K562 (cell line): ENCODE measurements around the gene PTCH1. TPM values are rescaled to one million over a fixed set of nuclear protein-coding genes. Genes with fewer than 3 reads are reported as not detected.

Experiments used
- ATAC-seq: fragments of 200-7000 bp; cut with Tn5 transposase; 3 replicates; pipeline ENCODE4 v1.9.1; 2020; ENCODE audit warnings: moderate library complexity
- BruUV-seq: library from RNA; stranded (reverse); fragments of 400-500 nt; replicated peaks from 2 replicates; lab custom pipeline; 2021; lab: Mats Ljungman, UMichigan
- CTCF ChIA-PET: fragments of 300-600 bp; formaldehyde crosslinking; extraction: SDS; loops from one replicate; lab custom pipeline; 2021; ENCODE audit warnings: low intra/inter-chr PET ratio; lab: Yijun Ruan, JAX
- POLR2A ChIA-PET: fragments of 300-600, 350-650 bp; sonication (Branson Sonifier 250); formaldehyde crosslinking; extraction: SDS; loops from one replicate; lab custom pipeline; 2021; ENCODE audit warnings: antibody characterized with exemption, inconsistent platforms; lab: Yijun Ruan, JAX
- DNase-seq, 4 experiments: peaks; one replicate each; pipeline versions ENCODE4 v3.0.0 to v3.0.0-alpha.2; 2011 to 2018; ENCODE audit warnings: low spot score in 3 of 4, mixed read lengths in 3 of 4; ENCODE audit errors: extremely low read depth in 1 of 4
- FAIRE-seq: peaks from 2 replicates; lab custom pipeline; 2011; peaks lifted over from hg19 to GRCh38; lab: Jason Lieb, UNC
- H2AFZ ChIP-seq: 2 replicates; pipeline ENCODE4 v1.6.0; 2011; ENCODE audit warnings: low read depth, low read length, control low read depth, inconsistent platforms
- H3K27ac ChIP-seq: fragments of 200-600 bp; 3 replicates; pipeline ENCODE4 v1.8.0; 2011; ENCODE audit warnings: low read depth, mild to moderate bottlenecking, control low read depth, inconsistent platforms, low read length, moderate library complexity, mixed read lengths; ENCODE audit errors: extremely low read depth
- H3K27me3 ChIP-seq, 2 experiments: fragments of 300-600 bp in 1 of 2; 2 replicates in 1 of 2; 3 replicates in 1 of 2; pipeline versions ENCODE4 v1.6.0 to v1.8.0; 2011; ENCODE audit warnings: inconsistent platforms in 2 of 2, low read length in 2 of 2, mild to moderate bottlenecking in 1 of 2, mixed read lengths in 1 of 2, moderate library complexity in 1 of 2; ENCODE audit not compliant: control insufficient read depth in 2 of 2, insufficient read depth in 2 of 2
- H3K36me3 ChIP-seq: fragments of 300-600 bp; 3 replicates; pipeline ENCODE4 v1.8.0; 2011; ENCODE audit warnings: mild to moderate bottlenecking, low read length, inconsistent platforms; ENCODE audit not compliant: control insufficient read depth, insufficient read depth
- H3K4me1 ChIP-seq, 2 experiments: fragments of 200-600 bp in 1 of 2; replicated peaks in 1 of 2; 2 replicates in 1 of 2; 3 replicates in 1 of 2; pipeline versions ENCODE4 v1.5.1 to v1.8.0; 2011; ENCODE audit warnings: inconsistent platforms in 2 of 2, low read length in 2 of 2, mild to moderate bottlenecking in 1 of 2, mixed read lengths in 1 of 2, moderate library complexity in 1 of 2; ENCODE audit not compliant: control insufficient read depth in 2 of 2, insufficient read depth in 2 of 2
- H3K4me2 ChIP-seq: 2 replicates; pipeline ENCODE4 v1.6.1; 2011; ENCODE audit warnings: low read length, control low read depth, inconsistent platforms, mixed read lengths; ENCODE audit not compliant: insufficient read depth
- H3K4me3 ChIP-seq: fragments of 200-600 bp; sonication (generic), shearing (Covaris generic); 2 replicates; pipeline ENCODE4 v1.5.1; 2016; ENCODE audit warnings: control low read depth, inconsistent platforms
- H3K79me2 ChIP-seq: fragments of 200-600 bp; 3 replicates; pipeline ENCODE4 v1.8.0; 2011; ENCODE audit warnings: low read length, inconsistent platforms; ENCODE audit not compliant: control insufficient read depth, insufficient read depth
- H3K9ac ChIP-seq, 2 experiments: 2 replicates each; pipeline versions ENCODE4 v1.6.0 to v1.6.1; 2011; ENCODE audit warnings: low read depth in 2 of 2, low read length in 2 of 2, control low read depth in 1 of 2, inconsistent platforms in 1 of 2, mild to moderate bottlenecking in 1 of 2, mixed read lengths in 1 of 2; ENCODE audit not compliant: insufficient read depth in 1 of 2
- H3K9me1 ChIP-seq: one replicate; pipeline ENCODE4 v1.6.0; 2011; ENCODE audit warnings: inconsistent platforms, mild to moderate bottlenecking, low read length, moderate library complexity; ENCODE audit not compliant: control insufficient read depth, insufficient read depth
- H3K9me3 ChIP-seq: replicated peaks from 2 replicates; pipeline ENCODE4 v1.5.1; 2011; ENCODE audit warnings: low read depth, low read length, inconsistent platforms; ENCODE audit not compliant: control insufficient read depth, insufficient read depth
- H4K20me1 ChIP-seq: replicated peaks from 2 replicates; pipeline ENCODE4 v1.6.1; 2011; ENCODE audit warnings: low read length, inconsistent platforms, mixed read lengths; ENCODE audit not compliant: control insufficient read depth, insufficient read depth
- FOXJ2 ChIP-seq: fragments of 200-800 bp; sonication (Bioruptor generic); IDR thresholded peaks from 2 replicates; pipeline ENCODE4 v1.6.1; 2016; ENCODE audit warnings: missing genetic modification characterization, missing compliant biosample characterization
- FOXK1 ChIP-seq: sonication (generic); formaldehyde crosslinking; IDR thresholded peaks from 2 replicates; pipeline ENCODE4 v1.8.0; 2022; ENCODE audit warnings: missing genetic modification reagents, mild to moderate bottlenecking, borderline replicate concordance
- NFIX ChIP-seq: fragments of 250-450 bp; sonication (Bioruptor Pico); IDR thresholded peaks from 2 replicates; pipeline ENCODE4 v1.4.0; 2020; ENCODE audit warnings: low read depth, mild to moderate bottlenecking, moderate library complexity
- RBBP5 ChIP-seq: fragments of 200-600 bp; sonication (generic); IDR thresholded peaks from 2 replicates; pipeline ENCODE4 v1.6.1; 2012; ENCODE audit warnings: borderline replicate concordance, mild to moderate bottlenecking, low read length, control low read depth, inconsistent platforms; ENCODE audit not compliant: insufficient read depth, poor library complexity, severe bottlenecking
- RCOR1 ChIP-seq, 2 experiments: IDR thresholded peaks; 2 replicates each; pipeline ENCODE4 v1.6.1; 2012; ENCODE audit warnings: low read depth in 2 of 2, low read length in 2 of 2, borderline replicate concordance in 1 of 2, improper control_type of control experiment in 1 of 2
- SRSF9 ChIP-seq: fragments of 200-400 bp; formaldehyde crosslinking; IDR thresholded peaks from 2 replicates; pipeline ENCODE4 v1.6.1; 2017; ENCODE audit warnings: low read depth, low read length, borderline replicate concordance
- WGBS: fragments of 100-300 bp; shearing (Covaris generic); methylation state at CpG from one replicate; pipeline ENCODE4 v1.1.6; 2016; ENCODE audit warnings: low coverage, mixed read lengths; ENCODE audit not compliant: insufficient coverage; ENCODE audit errors: missing lambda C conversion rate; 5-methylcytosine and 5-hydroxymethylcytosine counted together
- in situ Hi-C: fragments of 300-500 bp; cut with MboI; formaldehyde crosslinking; loops from 4 replicates; pipeline ENCODE4 v1.15.0; 2018; ENCODE audit warnings: inconsistent platforms, mixed read lengths
- intact Hi-C: fragments of 100-400 bp; cut with micrococcal nuclease; formaldehyde crosslinking; loops from 2 replicates; pipeline ENCODE4 v1.14.2; 2022
- polyA plus RNA-seq, 8 experiments: library from polyadenylated mRNA; depleted of rRNA in 4 of 8; stranded (reverse) in 5 of 8; unstranded in 3 of 8; fragments of >200 nt; fragmentation: Nextera tagmentation in 2 of 8; fragmentation: Illumina TruSeq in 1 of 8; extraction: Ambion mirVana in 2 of 8; extraction: Trizol in 1 of 8; gene quantifications; 2 replicates each; pipeline versions ENCODE4 v1.2.1 to v1.2.3, GENCODE V29; 2011 to 2014; ENCODE audit warnings: inconsistent platforms in 1 of 8, missing spikeins in 1 of 8
- total RNA-seq, 7 experiments: library from RNA; depleted of rRNA in 6 of 7; stranded (reverse); fragments of >200 nt in 6 of 7; fragmentation: Illumina TruSeq in 2 of 7; extraction: Trizol in 2 of 7; gene quantifications; 2 replicates each; pipeline versions ENCODE4 v1.2.1 to v1.2.3, GENCODE V29; 2011 to 2021; ENCODE audit warnings: low replicate concordance in 1 of 7
- TF ChIP-seq, protein P1 (sequence below): fragments of 250-450 bp; sonication (Bioruptor Pico); IDR thresholded peaks from 2 replicates; pipeline ENCODE4 v1.5.1; 2021; ENCODE audit warnings: mild to moderate bottlenecking

Gene PTCH1
- total and polyA plus RNA-seq, 9 of the 15 experiments (the other 6 are each of a cell fraction or from before 2014, with no cell fraction given): 0.70 to 9.9 (median 3.8) TPM

DNA sequence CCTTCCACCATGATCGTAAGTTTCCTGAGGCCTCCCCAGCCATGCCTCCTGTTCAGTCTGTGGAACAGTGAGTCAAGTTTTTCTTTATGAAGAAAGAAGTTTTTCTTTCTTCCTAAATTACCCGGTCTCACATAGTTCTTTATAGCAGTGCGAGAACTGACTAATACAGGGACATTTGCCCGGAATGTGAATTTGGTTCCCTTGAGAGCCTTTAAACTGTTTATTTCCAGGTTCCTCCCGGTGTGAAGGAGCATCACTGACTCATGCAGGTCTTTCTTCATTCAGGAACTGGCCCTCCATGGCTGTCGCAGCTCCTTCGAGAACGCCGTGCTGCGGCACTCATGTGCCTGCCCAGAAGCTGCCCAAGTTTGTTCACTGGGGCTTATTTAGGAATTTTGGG, 87.7 kb downstream of the PTCH1 start (continued):
- no peak for TF ChIP-seq FOXK1
- TF ChIP-seq SRSF9: no peak
- no peak for TF ChIP-seq RCOR1 (IDR thresholded peaks at IDR 0.05; ENCODE audit: borderline replicate concordance in 1 of 2, low read depth in 2 of 2, low read length in 2 of 2)

DNA sequence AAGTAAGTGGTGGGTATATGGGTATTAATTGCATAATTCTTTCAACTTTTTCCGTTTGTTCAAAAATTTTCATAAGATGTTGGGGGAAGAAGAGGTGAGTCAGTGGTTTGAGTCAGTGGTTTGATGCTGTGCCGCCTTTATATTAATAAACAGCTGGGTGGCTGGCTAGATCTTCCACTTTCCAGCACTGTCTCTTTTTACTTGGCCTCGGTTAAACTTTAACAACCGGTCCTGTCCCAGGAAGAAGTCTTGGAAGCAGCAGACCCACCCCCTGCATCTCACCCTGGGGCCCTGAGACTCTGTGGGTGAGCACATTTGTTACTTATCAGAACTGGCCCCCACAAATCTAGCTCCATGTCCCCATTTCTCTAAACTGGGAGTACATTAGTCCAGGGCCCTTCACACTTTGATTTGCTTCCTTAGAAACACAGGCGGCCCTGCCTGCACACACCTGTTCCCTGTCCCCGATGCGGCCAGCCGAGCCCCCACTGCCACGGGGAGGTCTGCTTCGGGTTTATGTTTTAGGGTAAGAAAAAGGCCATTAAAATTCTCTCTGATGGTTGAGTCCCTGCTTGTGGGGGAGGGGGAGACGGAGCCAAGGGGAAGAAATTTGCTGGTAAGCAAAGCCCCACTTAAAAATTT, 90.7 kb downstream of the PTCH1 start:
- peaks cover 5% of the 10 kb centered on the region; the same call in 1 of the 3 replicates for H3K36me3 ChIP-seq
- H3K27me3 ChIP-seq: no peaks in the 10 kb centered on the region
- peak overlapping the region; percentile 85 for H3K27ac ChIP-seq
- H3K79me2 ChIP-seq: no peaks in the 10 kb centered on the region
- TF ChIP-seq, protein P1, sequence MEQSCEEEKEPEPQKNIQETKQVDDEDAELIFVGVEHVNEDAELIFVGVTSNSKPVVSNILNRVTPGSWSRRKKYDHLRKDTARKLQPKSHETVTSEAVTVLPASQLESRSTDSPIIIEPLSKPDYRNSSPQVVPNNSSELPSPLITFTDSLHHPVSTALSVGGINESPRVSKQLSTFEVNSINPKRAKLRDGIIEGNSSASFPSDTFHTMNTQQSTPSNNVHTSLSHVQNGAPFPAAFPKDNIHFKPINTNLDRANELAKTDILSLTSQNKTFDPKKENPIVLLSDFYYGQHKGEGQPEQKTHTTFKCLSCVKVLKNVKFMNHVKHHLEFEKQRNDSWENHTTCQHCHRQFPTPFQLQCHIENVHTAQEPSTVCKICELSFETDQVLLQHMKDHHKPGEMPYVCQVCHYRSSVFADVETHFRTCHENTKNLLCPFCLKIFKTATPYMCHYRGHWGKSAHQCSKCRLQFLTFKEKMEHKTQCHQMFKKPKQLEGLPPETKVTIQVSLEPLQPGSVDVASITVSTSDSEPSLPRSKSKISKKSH (CRISPR knock-in tag): no peak
- TF ChIP-seq FOXJ2 (tag): no peak
- peak; percentile 4 for TF ChIP-seq RBBP5
- TF ChIP-seq NFIX: no peak
- peak overlapping the region; percentile 55 for H3K4me3 ChIP-seq
- peaks cover 9% of the 10 kb centered on the region for H3K9me3 ChIP-seq
- ATAC-seq: peak; percentile 51
- peak; percentile 29 to 40 (median 32) for DNase-seq
- POLR2A ChIA-PET: no interaction called here
- WGBS: 8% methylated on average over 10 of the region's 11 CpGs
- FAIRE-seq: no peak
- H4K20me1 ChIP-seq: no peaks in the 10 kb centered on the region
- in situ Hi-C loops (no loop called here), intact Hi-C loops (loop anchor here (2.0 kb wide), 2 partner anchors 37 to 81 kb away; no protein-coding TSS in a partner anchor)
- peak overlapping the region; percentile 88 for H3K4me2 ChIP-seq
- H3K4me1 ChIP-seq: peaks cover 0 to 6% of the 10 kb centered on the region in 2 experiments; a peak in 2 of 5 replicates
- BruUV-seq: TSS peak; percentile 79
- peak overlapping the region; percentile 76 to 86 for H3K9ac ChIP-seq
- H2AFZ ChIP-seq: peak overlapping the region; percentile 96
- CTCF ChIA-PET: no interaction called here
- no peaks in the 10 kb centered on the region for H3K9me1 ChIP-seq
